Uterus (tissue), 4 donors: ENCODE results near the gene PLD1. TPM values are rescaled to one million over a fixed set of nuclear protein-coding genes. Genes with fewer than 3 reads are reported as not detected.

Experiments used
- DNase-seq, 2 donors: peaks; one replicate each; pipeline ENCODE4 v3.0.0-alpha.2; 2019 to 2020
- H3K27ac ChIP-seq, 2 donors: fragments of 200-600 bp; sonication (generic); 1 replicate in 1 of 2; 2 replicates in 1 of 2; pipeline ENCODE4 v1.5.1; 2016 to 2018
- H3K27me3 ChIP-seq, 2 donors: fragments of 200-600 bp; sonication (generic); one replicate each; pipeline ENCODE4 v1.5.1; 2018 to 2019; ENCODE audit warnings: control low read depth in 1 of 2
- H3K36me3 ChIP-seq, 2 donors: fragments of 200-600 bp; sonication (generic); one replicate each; pipeline ENCODE4 v1.5.1; 2019; ENCODE audit warnings: control low read depth in 1 of 2
- H3K4me1 ChIP-seq, 2 donors: fragments of 200-600 bp; sonication (generic); one replicate each; pipeline ENCODE4 v1.5.1; 2018 to 2019; ENCODE audit warnings: control low read depth in 1 of 2
- H3K4me3 ChIP-seq, 2 donors: fragments of 200-600 bp; sonication (generic); 1 replicate in 1 of 2; 2 replicates in 1 of 2; pipeline ENCODE4 v1.5.1; 2018 to 2019; ENCODE audit warnings: mild to moderate bottlenecking in 1 of 2
- H3K9me3 ChIP-seq, 2 donors: fragments of 200-600 bp; sonication (generic); one replicate each; pipeline ENCODE4 v1.5.1; 2019; ENCODE audit warnings: control low read depth in 1 of 2
- POLR2A ChIP-seq, 2 donors: fragments of 450-650 bp; IDR thresholded peaks; one replicate each; pipeline ENCODE4 v1.6.1; 2016; ENCODE audit warnings: antibody characterized with exemption in 2 of 2, mild to moderate bottlenecking in 1 of 2, moderate library complexity in 1 of 2
- intact Hi-C: fragments of 100-400 bp; cut with DNase I; formaldehyde crosslinking; loops from one replicate; pipeline ENCODE4 v1.15.1; 2023; ENCODE audit warnings: low total_unique reads
- total RNA-seq, 4 donors: library from RNA; depleted of rRNA in 3 of 4; stranded (reverse); fragments of >200 nt in 3 of 4; gene quantifications; one replicate each; pipeline versions ENCODE4 v1.1.0 to v1.2.4, GENCODE V29; 2014 to 2023
- TF ChIP-seq, protein P1 (sequence below), 4 experiments: fragments of 200-600 bp in 2 of 4; fragments of 450-650 bp in 2 of 4; sonication (generic) in 2 of 4; IDR thresholded peaks; one replicate each; pipeline ENCODE4 v1.5.1; 2016 to 2019; ENCODE audit warnings: antibody characterized with exemption in 4 of 4, mild to moderate bottlenecking in 2 of 4, moderate library complexity in 1 of 4
- donor health status: DM: yes; HTN: yes; CAD: no.

PLD1 gene
- total RNA-seq, 4 donors from 2014 or later = 15.6 to 94.8 (median 30.8) TPM

DNA sequence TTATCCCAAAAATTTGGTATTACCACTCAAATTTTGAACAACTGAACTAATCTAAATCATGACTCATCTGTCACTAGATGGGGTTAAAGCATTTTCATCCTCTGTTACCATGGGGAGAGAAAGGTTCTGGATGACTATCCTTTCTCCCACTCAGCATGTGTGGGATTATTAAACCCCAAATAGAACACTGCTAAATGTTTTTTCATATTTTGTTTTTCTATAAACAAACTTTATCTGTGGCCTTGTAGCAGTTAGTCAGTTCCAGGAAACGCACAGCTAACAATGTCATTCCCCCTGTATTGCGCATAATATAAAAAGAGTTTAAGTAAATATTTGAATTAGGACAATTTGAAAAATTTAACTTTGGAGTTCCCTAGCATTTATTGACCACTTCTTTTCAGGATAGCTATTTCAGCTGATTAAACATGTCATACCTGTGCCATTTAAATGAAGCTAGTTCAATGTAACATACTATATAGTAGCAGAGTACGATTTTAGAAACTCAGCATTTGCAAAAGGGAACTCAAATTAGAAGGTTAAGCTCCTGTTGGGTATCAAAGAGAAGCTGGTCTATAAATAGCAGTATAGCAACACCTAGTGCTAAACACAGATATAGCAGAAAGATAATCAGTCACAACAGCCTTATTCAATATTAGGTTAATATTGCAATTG is 23.6 kb upstream of the PLD1 start:
- TF ChIP-seq, protein P1, sequence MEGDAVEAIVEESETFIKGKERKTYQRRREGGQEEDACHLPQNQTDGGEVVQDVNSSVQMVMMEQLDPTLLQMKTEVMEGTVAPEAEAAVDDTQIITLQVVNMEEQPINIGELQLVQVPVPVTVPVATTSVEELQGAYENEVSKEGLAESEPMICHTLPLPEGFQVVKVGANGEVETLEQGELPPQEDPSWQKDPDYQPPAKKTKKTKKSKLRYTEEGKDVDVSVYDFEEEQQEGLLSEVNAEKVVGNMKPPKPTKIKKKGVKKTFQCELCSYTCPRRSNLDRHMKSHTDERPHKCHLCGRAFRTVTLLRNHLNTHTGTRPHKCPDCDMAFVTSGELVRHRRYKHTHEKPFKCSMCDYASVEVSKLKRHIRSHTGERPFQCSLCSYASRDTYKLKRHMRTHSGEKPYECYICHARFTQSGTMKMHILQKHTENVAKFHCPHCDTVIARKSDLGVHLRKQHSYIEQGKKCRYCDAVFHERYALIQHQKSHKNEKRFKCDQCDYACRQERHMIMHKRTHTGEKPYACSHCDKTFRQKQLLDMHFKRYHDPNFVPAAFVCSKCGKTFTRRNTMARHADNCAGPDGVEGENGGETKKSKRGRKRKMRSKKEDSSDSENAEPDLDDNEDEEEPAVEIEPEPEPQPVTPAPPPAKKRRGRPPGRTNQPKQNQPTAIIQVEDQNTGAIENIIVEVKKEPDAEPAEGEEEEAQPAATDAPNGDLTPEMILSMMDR (IDR thresholded peaks at IDR 0.05) = peak; percentile 25 to 70 (median 40)
- TF ChIP-seq POLR2A (IDR thresholded peaks at IDR 0.05) = no peak
- H3K4me3 ChIP-seq = no peak overlapping the region
- H3K4me1 ChIP-seq = peaks cover 0 to 3% of the 10 kb centered on the region in 2 donors
- intact Hi-C loops = no loop called here
- H3K36me3 ChIP-seq = no peaks in the 10 kb centered on the region
- peak overlapping the region; percentile 25 to 44 for H3K27ac ChIP-seq
- H3K9me3 ChIP-seq = no peaks in the 10 kb centered on the region
- no peaks in the 10 kb centered on the region for H3K27me3 ChIP-seq
- no peak for DNase-seq

DNA sequence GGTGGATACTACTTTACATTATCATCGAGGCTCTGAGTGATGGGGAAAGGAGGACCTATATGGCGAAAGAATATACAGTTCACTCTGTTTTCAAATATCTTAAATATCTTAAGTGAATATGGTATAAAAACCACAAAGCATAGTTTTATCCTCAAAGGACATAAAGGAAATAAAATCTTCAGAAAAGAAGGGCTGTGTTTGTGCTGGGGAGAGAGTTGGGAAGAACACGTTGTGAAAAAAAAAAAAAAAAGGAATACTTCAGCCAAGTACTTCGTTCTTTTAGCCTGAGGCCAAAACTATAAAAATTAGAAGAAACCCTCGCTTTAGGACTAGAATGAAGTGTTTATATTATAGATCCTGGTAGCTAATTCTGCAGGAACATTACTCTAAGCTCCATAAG is 22.7 kb upstream of the PLD1 start:
- peaks cover 0 to 4% of the 10 kb centered on the region in 2 donors for H3K4me1 ChIP-seq
- H3K4me3 ChIP-seq = no peak overlapping the region
- TF ChIP-seq, protein P1 (IDR thresholded peaks at IDR 0.05) = no peak
- intact Hi-C loops = no loop called here
- H3K27me3 ChIP-seq = no peaks in the 10 kb centered on the region
- H3K27ac ChIP-seq = peak overlapping the region; percentile 28 to 44
- H3K36me3 ChIP-seq = no peaks in the 10 kb centered on the region
- H3K9me3 ChIP-seq = no peaks in the 10 kb centered on the region
- DNase-seq = no peak

DNA sequence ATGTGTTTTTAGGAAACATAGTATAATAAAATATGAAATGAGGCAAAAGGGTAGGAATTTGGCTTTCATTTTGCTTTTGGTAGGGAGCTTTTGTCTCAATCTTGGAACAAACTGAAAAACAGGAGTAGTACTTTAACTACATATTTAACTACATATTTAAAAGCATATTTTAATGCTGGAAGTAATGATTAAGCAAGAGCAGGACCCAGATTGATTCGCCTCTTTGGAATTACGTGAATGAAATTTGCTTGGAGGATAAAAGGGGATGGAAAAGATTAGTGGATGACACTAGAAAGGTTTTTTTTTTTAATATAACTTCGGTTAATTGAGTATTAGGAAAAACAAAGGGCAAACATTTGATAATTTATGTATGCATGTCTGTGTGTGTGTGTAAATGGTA is 21.7 kb upstream of the PLD1 start:
- DNase-seq = no peak
- TF ChIP-seq, protein P1 (IDR thresholded peaks at IDR 0.05) = no peak
- no peak for TF ChIP-seq POLR2A (IDR thresholded peaks at IDR 0.05)
- Histone ChIP-seq H3K4me3 (no peak overlapping the region), H3K9me3 (no peaks in the 10 kb centered on the region), H3K27ac (peak overlapping the region; percentile 14 to 28), H3K4me1 (peaks cover 0 to 4% of the 10 kb centered on the region in 2 donors), H3K36me3 (no peaks in the 10 kb centered on the region), H3K27me3 (no peaks in the 10 kb centered on the region)
- intact Hi-C loops = no loop called here

DNA sequence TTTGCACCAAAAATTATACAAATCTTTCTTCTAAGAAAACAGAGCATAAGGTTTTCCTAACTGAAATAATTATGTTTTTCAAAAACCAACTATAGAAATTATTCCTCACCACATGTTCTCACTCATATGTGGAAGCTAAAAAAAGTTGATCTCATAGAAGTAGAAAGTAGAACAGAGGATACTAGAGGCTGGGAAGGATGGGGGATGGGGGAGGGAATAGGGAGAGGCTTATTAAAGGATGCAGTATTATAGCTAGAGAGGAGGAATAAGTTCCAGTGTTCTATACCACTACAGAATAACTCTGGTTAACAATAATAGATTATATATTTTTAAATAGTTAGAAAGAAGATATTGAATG is 20.2 kb upstream of the PLD1 start:
- H3K4me3 ChIP-seq = no peak overlapping the region
- peaks cover 0 to 4% of the 10 kb centered on the region in 2 donors for H3K4me1 ChIP-seq
- intact Hi-C loops = no loop called here
- peak overlapping the region; percentile 62 to 77 for H3K27ac ChIP-seq
- TF ChIP-seq POLR2A (IDR thresholded peaks at IDR 0.05) = no peak
- TF ChIP-seq, protein P1 (IDR thresholded peaks at IDR 0.05) = no peak
- no peaks in the 10 kb centered on the region for H3K27me3 ChIP-seq
- H3K36me3 ChIP-seq = no peaks in the 10 kb centered on the region
- H3K9me3 ChIP-seq = no peaks in the 10 kb centered on the region
- DNase-seq = no peak

DNA sequence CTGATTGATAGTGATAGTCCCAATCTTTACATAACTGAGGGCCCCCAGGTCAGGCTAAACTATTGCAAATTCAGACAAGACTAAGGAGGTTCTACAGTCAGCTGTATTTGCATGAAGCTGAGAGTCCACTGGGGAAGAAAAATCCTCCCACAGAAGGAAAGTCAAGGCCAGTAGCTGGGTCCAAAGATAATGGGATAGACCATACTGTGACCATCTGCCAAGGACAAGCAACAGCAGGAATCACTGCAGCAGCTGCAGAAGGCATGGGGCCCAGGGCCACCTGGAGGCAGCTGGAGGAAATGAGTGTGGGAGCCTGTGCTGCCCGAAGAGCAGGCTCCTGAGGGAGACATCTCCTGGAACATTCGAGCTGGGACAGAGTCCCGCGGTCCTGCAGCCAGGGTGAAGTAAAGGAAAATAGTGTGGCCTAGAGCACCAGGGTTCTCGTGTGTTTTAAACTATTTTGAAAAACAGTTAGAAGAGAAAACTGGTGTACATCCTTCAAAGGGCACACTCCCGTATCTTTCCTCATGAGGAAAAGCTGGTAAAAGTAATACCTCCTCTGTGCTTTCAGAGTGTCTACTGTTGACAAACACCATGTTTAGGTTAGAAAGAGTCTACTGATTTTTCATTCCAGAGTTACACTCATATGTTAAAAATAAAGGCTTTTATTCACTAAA is 19.7 kb upstream of the PLD1 start:
- Histone ChIP-seq H3K27me3 (no peaks in the 10 kb centered on the region), H3K4me3 (no peak overlapping the region), H3K36me3 (no peaks in the 10 kb centered on the region), H3K9me3 (no peaks in the 10 kb centered on the region), H3K4me1 (peaks cover 0 to 4% of the 10 kb centered on the region in 2 donors), H3K27ac (peak overlapping the region; percentile 62 to 77)
- TF ChIP-seq, protein P1 (IDR thresholded peaks at IDR 0.05) = peak; percentile 55 to 74 (median 62)
- TF ChIP-seq POLR2A (IDR thresholded peaks at IDR 0.05) = no peak
- intact Hi-C loops = no loop called here
- DNase-seq = peak; percentile 68 to 78
